Skeletal muscle tissue (tissue), 4 donors: ENCODE results near the gene RAB36. TPM values are rescaled to one million over a fixed set of nuclear protein-coding genes. Genes with fewer than 3 reads are reported as not detected.
A peak's percentile ranks its signal among the peaks of the same experiment; 100 is the strongest.

Experiments
- H3K27ac ChIP-seq: one replicate; pipeline ENCODE4 v1.7.0; 2013; ENCODE audit warnings: mild to moderate bottlenecking, low read depth, low read length, inconsistent platforms
- H3K27me3 ChIP-seq, 3 donors: one replicate each; pipeline ENCODE4 v1.7.0; 2013; ENCODE audit warnings: low read length in 3 of 3; ENCODE audit not compliant: control insufficient read depth in 3 of 3, insufficient read depth in 3 of 3
- H3K36me3 ChIP-seq, 3 donors: one replicate each; pipeline ENCODE4 v1.7.0; 2013; ENCODE audit warnings: low read length in 3 of 3; ENCODE audit not compliant: control insufficient read depth in 3 of 3, insufficient read depth in 3 of 3
- H3K4me1 ChIP-seq, 3 donors: one replicate each; pipeline ENCODE4 v1.7.0; 2013; ENCODE audit warnings: low read length in 3 of 3, mild to moderate bottlenecking in 3 of 3; ENCODE audit not compliant: control insufficient read depth in 3 of 3, insufficient read depth in 3 of 3
- H3K4me3 ChIP-seq, 3 donors: one replicate each; pipeline ENCODE4 v1.7.0; 2013; ENCODE audit warnings: low read length in 3 of 3
- H3K9ac ChIP-seq, 3 donors: one replicate each; pipeline ENCODE4 v1.7.0; 2013; ENCODE audit warnings: low read length in 3 of 3, mild to moderate bottlenecking in 3 of 3, moderate library complexity in 2 of 3, low read depth in 1 of 3
- H3K9me3 ChIP-seq, 3 donors: one replicate each; pipeline ENCODE4 v1.7.0; 2013; ENCODE audit warnings: low read length in 3 of 3; ENCODE audit not compliant: control insufficient read depth in 3 of 3
- total RNA-seq: library from RNA; depleted of rRNA; stranded (reverse); fragments of >200 nt; gene quantifications from one replicate; pipeline ENCODE4 v1.2.3, GENCODE V29; 2014
- donor health status: Osteomylitis.

Gene RAB36
- total RNA-seq, 1 donor from 2014 or later = 0.52 TPM

DNA sequence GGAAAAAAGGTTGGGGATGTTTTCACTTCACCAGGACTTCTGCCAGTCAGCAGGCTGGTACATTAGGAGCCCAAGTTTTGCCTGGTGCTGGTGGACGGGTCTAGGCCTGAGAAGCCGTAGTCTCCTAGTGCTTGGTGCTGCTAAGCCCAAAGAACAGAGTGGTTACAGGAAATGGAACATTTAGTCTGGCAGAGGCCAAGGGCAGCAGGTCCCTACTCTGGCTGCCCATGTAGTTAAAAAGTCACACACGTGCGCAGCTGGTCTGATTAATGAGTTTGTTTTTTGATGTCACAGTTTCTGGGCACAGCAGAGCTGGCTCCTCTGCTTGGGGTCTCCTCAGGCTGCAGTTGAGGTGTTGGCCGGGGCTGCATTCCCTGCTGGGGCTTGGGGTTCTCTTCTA, 55.6 kb downstream of the RAB36 start:
- H3K27ac ChIP-seq = no peak overlapping the region
- no peak overlapping the region for H3K4me3 ChIP-seq
- no peaks in the 10 kb centered on the region for H3K36me3 ChIP-seq
- H3K4me1 ChIP-seq = peaks cover 25 to 29% (median 26%) of the 10 kb centered on the region in 3 donors
- peaks cover 0 to 11% (median 5%) of the 10 kb centered on the region in 3 donors for H3K27me3 ChIP-seq
- no peaks in the 10 kb centered on the region for H3K9me3 ChIP-seq
- no peak overlapping the region for H3K9ac ChIP-seq

- no peak overlapping the region for H3K27ac ChIP-seq
- H3K4me3 ChIP-seq = no peak overlapping the region
- peaks cover 27 to 29% (median 27%) of the 10 kb centered on the region in 3 donors for H3K4me1 ChIP-seq
- H3K36me3 ChIP-seq = peaks cover 0 to 2% (median 0%) of the 10 kb centered on the region in 3 donors
- H3K27me3 ChIP-seq = peaks cover 0 to 10% (median 8%) of the 10 kb centered on the region in 3 donors
- H3K9me3 ChIP-seq = no peaks in the 10 kb centered on the region
- no peak overlapping the region for H3K9ac ChIP-seq
These were observed 57.7 kb downstream of the RAB36 start for GRCh38 chr22:23202812-23203451.

GRCh38 chr22:23203452-23204124, 58.3 kb downstream of the RAB36 start:
- Histone ChIP-seq H3K27me3 (peaks cover 0 to 12% (median 9%) of the 10 kb centered on the region in 3 donors), H3K27ac (peak overlapping the region; percentile 9), H3K9ac (no peak overlapping the region), H3K4me1 (peaks cover 27 to 29% (median 27%) of the 10 kb centered on the region in 3 donors), H3K36me3 (peaks cover 0 to 2% (median 0%) of the 10 kb centered on the region in 3 donors), H3K9me3 (no peaks in the 10 kb centered on the region), H3K4me3 (no peak overlapping the region)

- Histone ChIP-seq H3K4me3 (peak overlapping the region in 1 of 3 donors; percentile 7), H3K9me3 (no peaks in the 10 kb centered on the region), H3K27me3 (peaks cover 0 to 12% (median 9%) of the 10 kb centered on the region in 3 donors), H3K9ac (no peak overlapping the region), H3K36me3 (peaks cover 0 to 2% (median 0%) of the 10 kb centered on the region in 3 donors), H3K4me1 (peaks cover 27 to 29% (median 27%) of the 10 kb centered on the region in 3 donors), H3K27ac (peak overlapping the region; percentile 9)
These were observed 58.8 kb downstream of the RAB36 start for GRCh38 chr22:23204125-23204488.

DNA sequence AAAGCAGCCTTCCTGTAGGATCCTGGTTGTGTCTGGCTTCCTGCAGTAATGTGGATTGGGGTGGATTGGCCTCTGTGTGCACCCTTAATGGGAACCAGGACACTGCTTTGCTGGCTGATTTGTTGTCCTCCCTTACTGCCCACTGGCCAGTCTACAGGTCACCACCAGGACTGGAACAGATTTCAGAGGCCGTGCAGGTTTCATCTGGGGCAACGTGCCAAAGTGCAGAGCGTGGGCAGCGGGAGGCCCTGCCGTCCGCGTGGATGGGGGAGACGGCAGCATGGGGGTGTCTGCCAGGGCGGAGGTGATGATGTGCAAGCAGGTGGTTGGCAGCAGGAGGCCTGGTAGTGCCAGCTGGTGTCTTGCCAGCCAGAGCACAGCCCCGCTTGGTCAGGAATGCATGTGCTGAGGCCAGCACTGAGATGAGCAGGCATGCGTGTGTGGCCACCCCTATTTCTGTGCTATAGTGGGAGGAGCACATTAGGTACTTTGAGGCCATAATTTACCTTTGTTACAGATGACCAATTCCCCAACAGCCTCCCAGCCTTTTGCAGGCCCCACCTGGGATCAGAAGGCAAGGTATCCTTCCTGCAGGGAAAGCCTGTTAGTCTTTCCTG, 59.4 kb downstream of the RAB36 start:
- peaks cover 0 to 2% (median 0%) of the 10 kb centered on the region in 3 donors for H3K36me3 ChIP-seq
- H3K27me3 ChIP-seq = peaks cover 0 to 12% (median 9%) of the 10 kb centered on the region in 3 donors
- no peaks in the 10 kb centered on the region for H3K9me3 ChIP-seq
- peak overlapping the region in 1 of 3 donors; percentile 2 for H3K4me3 ChIP-seq
- H3K4me1 ChIP-seq = peaks cover 27 to 29% (median 27%) of the 10 kb centered on the region in 3 donors
- H3K27ac ChIP-seq = no peak overlapping the region
- H3K9ac ChIP-seq = no peak overlapping the region

GRCh38 chr22:23205339-23206049, 60.2 kb downstream of the RAB36 start:
- H3K27me3 ChIP-seq = peaks cover 2 to 12% (median 7%) of the 10 kb centered on the region in 3 donors
- no peak overlapping the region for H3K27ac ChIP-seq
- H3K4me3 ChIP-seq = no peak overlapping the region
- H3K4me1 ChIP-seq = peaks cover 27 to 29% (median 27%) of the 10 kb centered on the region in 3 donors
- H3K9ac ChIP-seq = no peak overlapping the region
- peaks cover 0 to 2% (median 0%) of the 10 kb centered on the region in 3 donors for H3K36me3 ChIP-seq
- H3K9me3 ChIP-seq = no peaks in the 10 kb centered on the region

- H3K36me3 ChIP-seq = peaks cover 0 to 2% (median 0%) of the 10 kb centered on the region in 3 donors
- H3K9me3 ChIP-seq = no peaks in the 10 kb centered on the region
- H3K4me3 ChIP-seq = no peak overlapping the region
- peaks cover 29 to 31% (median 30%) of the 10 kb centered on the region in 3 donors for H3K4me1 ChIP-seq
- H3K27ac ChIP-seq = no peak overlapping the region
- no peak overlapping the region for H3K9ac ChIP-seq
- peaks cover 4 to 12% (median 7%) of the 10 kb centered on the region in 3 donors for H3K27me3 ChIP-seq
These were observed 61.6 kb downstream of the RAB36 start for GRCh38 chr22:23206915-23207314.

- peaks cover 0 to 2% (median 0%) of the 10 kb centered on the region in 3 donors for H3K36me3 ChIP-seq
- no peaks in the 10 kb centered on the region for H3K9me3 ChIP-seq
- peaks cover 39 to 41% (median 39%) of the 10 kb centered on the region in 3 donors for H3K4me1 ChIP-seq
- no peak overlapping the region for H3K27ac ChIP-seq
- no peak overlapping the region for H3K4me3 ChIP-seq
- no peak overlapping the region for H3K9ac ChIP-seq
- H3K27me3 ChIP-seq = peaks cover 4 to 12% (median 7%) of the 10 kb centered on the region in 3 donors
These were observed 62.6 kb downstream of the RAB36 start for GRCh38 chr22:23207729-23208393.

DNA sequence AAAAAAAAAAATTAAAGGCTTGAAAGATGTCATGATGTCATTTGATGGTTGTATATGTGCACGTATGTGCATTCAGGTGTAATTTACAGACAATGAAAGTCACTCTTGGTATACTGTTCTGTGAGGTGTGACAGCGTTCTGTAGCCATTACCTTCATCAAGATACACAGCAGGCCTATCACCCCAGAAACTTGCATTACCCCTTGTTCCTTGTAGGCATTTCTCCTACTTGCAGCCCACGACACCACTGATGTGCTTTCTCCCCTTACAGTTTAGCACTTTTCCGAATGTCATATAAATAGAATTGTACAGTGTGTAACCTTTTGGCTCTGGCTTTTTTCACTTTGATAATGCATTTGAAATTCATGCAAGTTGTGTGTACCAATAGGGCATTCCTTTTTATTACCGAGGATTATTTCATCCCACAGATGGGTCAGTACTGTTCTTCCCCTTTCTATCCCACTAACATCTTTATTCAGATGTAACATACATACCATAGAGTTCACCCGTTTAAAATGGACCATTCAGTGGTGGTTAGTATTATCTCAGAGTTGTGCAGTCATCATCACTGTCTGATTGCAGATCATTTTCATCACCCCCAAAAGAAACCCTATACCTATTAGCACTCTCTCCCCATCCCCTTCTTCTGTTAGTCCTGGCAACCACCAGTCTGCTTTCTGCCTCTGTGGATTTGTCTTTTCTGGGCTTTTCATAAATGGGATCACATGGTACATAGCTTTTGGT, 65.3 kb downstream of the RAB36 start:
- H3K4me3 ChIP-seq = no peak overlapping the region
- H3K36me3 ChIP-seq = peaks cover 0 to 2% (median 0%) of the 10 kb centered on the region in 3 donors
- no peaks in the 10 kb centered on the region for H3K9me3 ChIP-seq
- no peak overlapping the region for H3K27ac ChIP-seq
- peaks cover 10 to 19% (median 13%) of the 10 kb centered on the region in 3 donors for H3K27me3 ChIP-seq
- H3K9ac ChIP-seq = no peak overlapping the region
- H3K4me1 ChIP-seq = peaks cover 26 to 28% (median 28%) of the 10 kb centered on the region in 3 donors
